ENCODE data around the gene SLC13A2. TPM values are rescaled to one million over a fixed set of nuclear protein-coding genes. Genes with fewer than 3 reads are reported as not detected.

Gene SLC13A2
- total and polyA plus RNA-seq, 2 of the 4 experiments (the other 2 are of a cell fraction) = not detected

- Histone ChIP-seq H3K79me1 (ENCODE audit: low read depth in 1 of 2, low read length in 2 of 2) (no peaks in the 10 kb centered on the region), H4K8ac (ENCODE audit: low read depth in 2 of 2, low read length in 2 of 2) (no peak overlapping the region), H4K5ac (ENCODE audit: low read depth, low read length) (no peak overlapping the region), H3K23ac (ENCODE audit: low read depth, low read length) (no peak overlapping the region), H2BK20ac (ENCODE audit: low read depth, low read length) (no peak overlapping the region), H3K27me3 (ENCODE audit: control insufficient read depth, insufficient read depth, low read length) (peaks cover 16% of the 10 kb centered on the region), H3K56ac (ENCODE audit: extremely low read depth, insufficient read depth, low read length) (no peak overlapping the region), H2BK5ac (ENCODE audit: low read depth, low read length, poor library complexity, severe bottlenecking) (no peak overlapping the region), H2BK15ac (ENCODE audit: low read depth, low read length) (no peak overlapping the region), H3K9ac (ENCODE audit: low read depth, low read length) (no peak overlapping the region), H3K27ac (ENCODE audit: insufficient read depth, low read length) (no peak overlapping the region), H3K9me3 (ENCODE audit: control insufficient read depth, insufficient read depth, low read length) (no peaks in the 10 kb centered on the region), H3K4me1 (ENCODE audit: control insufficient read depth, insufficient read depth, low read length) (no peaks in the 10 kb centered on the region), H2BK120ac (ENCODE audit: low read depth, low read length) (no peak overlapping the region), H2AFZ (replicated peaks; ENCODE audit: low read length, poor library complexity) (no peak overlapping the region), H3K36me3 (ENCODE audit: control insufficient read depth, insufficient read depth, low read length) (no peaks in the 10 kb centered on the region), H4K91ac (ENCODE audit: insufficient read depth, low read depth, low read length) (no peak overlapping the region), H2AK9ac (replicated peaks; ENCODE audit: low read depth, low read length, poor library complexity) (no peak overlapping the region), H2AK5ac (ENCODE audit: low read depth, low read length) (no peak overlapping the region), H3K18ac (ENCODE audit: low read depth, low read length) (no peak overlapping the region), H3K14ac (replicated peaks; ENCODE audit: low read depth, low read length) (no peak overlapping the region), H4K20me1 (ENCODE audit: insufficient read depth, low read length) (no peaks in the 10 kb centered on the region), H3K4me3 (ENCODE audit: insufficient read depth, low read depth, low read length) (no peak overlapping the region), H3K4ac (ENCODE audit: low read depth, low read length) (no peak overlapping the region), H3K9me1 (ENCODE audit: insufficient read depth, low read length) (no peaks in the 10 kb centered on the region), H3K4me2 (ENCODE audit: low read depth, low read length) (no peak overlapping the region)
- POLR2A ChIA-PET (ENCODE audit: unreplicated experiment) = no interaction called here
- CTCF ChIA-PET = interaction anchor here (0.6 kb wide), 1 partner anchor 323 kb away, joined by 4 read pairs; no protein-coding TSS in a partner anchor
- no peak for TF ChIP-seq MXI1 (IDR thresholded peaks at IDR 0.05; ENCODE audit: borderline replicate concordance, low read depth, low read length)
- TF ChIP-seq ELK1 (IDR thresholded peaks at IDR 0.05; ENCODE audit: borderline replicate concordance, low read depth, low read length) = no peak
- TF ChIP-seq BHLHE40 (IDR thresholded peaks at IDR 0.05; ENCODE audit: low read depth, low read length) = no peak
- TF ChIP-seq POLR2A (IDR thresholded peaks at IDR 0.05; ENCODE audit: low read depth, low read length) = no peak
- no peak for TF ChIP-seq FOS (IDR thresholded peaks at IDR 0.05; ENCODE audit: low read depth, low read length)
- no peak for TF ChIP-seq CTCF (conservative IDR thresholded peaks at IDR 0.05; ENCODE audit: low read depth, low read length)
- TF ChIP-seq MAZ (IDR thresholded peaks at IDR 0.05; ENCODE audit: borderline replicate concordance, low read depth, low read length) = no peak
- TF ChIP-seq CEBPB (IDR thresholded peaks at IDR 0.05; ENCODE audit: low read depth, low read length) = no peak
- no peak for DNase-seq
- intact Hi-C loops (cut with micrococcal nuclease) (loop anchor here (10.0 kb wide), 1 partner anchor 137 kb away; the partner anchor contains the start of gene SLC46A1), dilution Hi-C loops (cut with HindIII; ENCODE audit: low sequenced_read_pairs, unreplicated experiment) (no loop called here), in situ Hi-C loops (cut with MboI; ENCODE audit: low sequenced_read_pairs) (no loop called here)
- no TSS peak for BruUV-seq (replicated peaks)
- ATAC-seq (ENCODE audit: low read depth) = no peak
- WGBS, 2 experiments (ENCODE audit: extremely low coverage in 2 of 2, insufficient read length in 1 of 2) = 87% methylated on average over 3 of the region's 4 CpGs; no CpG with 5 or more reads in 1 of the 2 experiments
Measured at GRCh38 chr17:28541439-28541838, 68.0 kb downstream of the SLC13A2 start.
